Measurements from ENCODE around the gene SIRPD. TPM values are rescaled to one million over a fixed set of nuclear protein-coding genes. Genes with fewer than 3 reads are reported as not detected.

SIRPD gene
- total RNA-seq, 1 experiment from 2014 or later: not detected

- H3K27me3 ChIP-seq: no peaks in the 10 kb centered on the region
- no peak for DNase-seq
- H3K4me3 ChIP-seq: no peak overlapping the region
- H3K36me3 ChIP-seq: no peaks in the 10 kb centered on the region
- no peaks in the 10 kb centered on the region for H3K9me3 ChIP-seq
Observed at GRCh38 chr20:1562622-1563021, 5.1 kb upstream of the SIRPD start.

GRCh38 chr20:1561350-1561749 is 3.8 kb upstream of the SIRPD start:
- H3K36me3 ChIP-seq: no peaks in the 10 kb centered on the region
- no peak for DNase-seq
- H3K9me3 ChIP-seq: no peaks in the 10 kb centered on the region
- H3K4me3 ChIP-seq: no peak overlapping the region
- no peaks in the 10 kb centered on the region for H3K27me3 ChIP-seq

- Histone ChIP-seq H3K36me3 (no peaks in the 10 kb centered on the region), H3K27me3 (no peaks in the 10 kb centered on the region), H3K4me3 (no peak overlapping the region), H3K9me3 (no peaks in the 10 kb centered on the region)
- DNase-seq: no peak
Observed at GRCh38 chr20:1555952-1556351, 1.6 kb downstream of the SIRPD start.

GRCh38 chr20:1539816-1540419 is 17.6 kb downstream of the SIRPD start:
- no peak for DNase-seq
- Histone ChIP-seq H3K4me3 (no peak overlapping the region), H3K27me3 (no peaks in the 10 kb centered on the region), H3K9me3 (no peaks in the 10 kb centered on the region), H3K36me3 (no peaks in the 10 kb centered on the region)

- H3K4me3 ChIP-seq: no peak overlapping the region
- no peaks in the 10 kb centered on the region for H3K9me3 ChIP-seq
- no peak for DNase-seq
- H3K36me3 ChIP-seq: no peaks in the 10 kb centered on the region
- H3K27me3 ChIP-seq: no peaks in the 10 kb centered on the region
Observed at GRCh38 chr20:1538655-1539054, 18.9 kb downstream of the SIRPD start.

GRCh38 chr20:1537731-1538058 is 19.8 kb downstream of the SIRPD start:
- Histone ChIP-seq H3K9me3 (no peaks in the 10 kb centered on the region), H3K27me3 (no peaks in the 10 kb centered on the region), H3K4me3 (no peak overlapping the region), H3K36me3 (no peaks in the 10 kb centered on the region)
- DNase-seq: no peak

GRCh38 chr20:1536893-1537730 is 20.4 kb downstream of the SIRPD start:
- Histone ChIP-seq H3K36me3 (no peaks in the 10 kb centered on the region), H3K4me3 (no peak overlapping the region), H3K9me3 (no peaks in the 10 kb centered on the region), H3K27me3 (no peaks in the 10 kb centered on the region)
- no peak for DNase-seq

GRCh38 chr20:1535420-1536175 is 21.9 kb downstream of the SIRPD start:
- no peak for DNase-seq
- Histone ChIP-seq H3K36me3 (no peaks in the 10 kb centered on the region), H3K9me3 (no peaks in the 10 kb centered on the region), H3K4me3 (no peak overlapping the region), H3K27me3 (no peaks in the 10 kb centered on the region)

- Histone ChIP-seq H3K36me3 (no peaks in the 10 kb centered on the region), H3K27me3 (no peaks in the 10 kb centered on the region), H3K9me3 (no peaks in the 10 kb centered on the region), H3K4me3 (no peak overlapping the region)
- no peak for DNase-seq
Observed at GRCh38 chr20:1534526-1534925, 23.0 kb downstream of the SIRPD start.

GRCh38 chr20:1533059-1533458 is 24.4 kb downstream of the SIRPD start:
- Histone ChIP-seq H3K9me3 (no peaks in the 10 kb centered on the region), H3K27me3 (no peaks in the 10 kb centered on the region), H3K4me3 (no peak overlapping the region), H3K36me3 (no peaks in the 10 kb centered on the region)
- no peak for DNase-seq

GRCh38 chr20:1528811-1529210 is 28.7 kb downstream of the SIRPD start:
- DNase-seq: no peak

GRCh38 chr20:1527923-1528322 is 29.6 kb downstream of the SIRPD start:
- H3K27me3 ChIP-seq: no peaks in the 10 kb centered on the region
- no peaks in the 10 kb centered on the region; the same call in 1 of the 2 replicates for H3K9me3 ChIP-seq
- H3K36me3 ChIP-seq: no peaks in the 10 kb centered on the region
- DNase-seq: no peak
- H3K4me3 ChIP-seq: no peak overlapping the region

More at GRCh38 chr20:1528811-1529210, 28.7 kb downstream of the SIRPD start:
- no peaks in the 10 kb centered on the region; the same call in 1 of the 2 replicates for H3K9me3 ChIP-seq
- H3K36me3 ChIP-seq: no peaks in the 10 kb centered on the region
- H3K27me3 ChIP-seq: no peaks in the 10 kb centered on the region
- no peak overlapping the region for H3K4me3 ChIP-seq

- H3K4me3 ChIP-seq: no peak overlapping the region
- no peaks in the 10 kb centered on the region for H3K36me3 ChIP-seq
- no peaks in the 10 kb centered on the region for H3K27me3 ChIP-seq
- H3K9me3 ChIP-seq: no peaks in the 10 kb centered on the region; the same call in 1 of the 2 replicates
- DNase-seq: no peak
Observed at GRCh38 chr20:1526896-1527295, 30.6 kb downstream of the SIRPD start.

- H3K9me3 ChIP-seq: no peaks in the 10 kb centered on the region; the same call in 1 of the 2 replicates
- no peak overlapping the region for H3K4me3 ChIP-seq
- no peaks in the 10 kb centered on the region for H3K36me3 ChIP-seq
- DNase-seq: no peak
- no peaks in the 10 kb centered on the region for H3K27me3 ChIP-seq
Observed at GRCh38 chr20:1526310-1526709, 31.2 kb downstream of the SIRPD start.

- no peak for DNase-seq
- Histone ChIP-seq H3K27me3 (no peaks in the 10 kb centered on the region), H3K36me3 (no peaks in the 10 kb centered on the region), H3K9me3 (no peaks in the 10 kb centered on the region; the same call in 1 of the 2 replicates), H3K4me3 (no peak overlapping the region)
Observed at GRCh38 chr20:1524004-1524403, 33.5 kb downstream of the SIRPD start.

GRCh38 chr20:1517010-1517409 is 40.5 kb downstream of the SIRPD start:
- Histone ChIP-seq H3K27me3 (no peaks in the 10 kb centered on the region), H3K4me3 (no peak overlapping the region)

GRCh38 chr20:1513801-1514200 is 43.7 kb downstream of the SIRPD start:
- Histone ChIP-seq H3K4me3 (no peak overlapping the region), H3K36me3 (no peaks in the 10 kb centered on the region), H3K9me3 (no peaks in the 10 kb centered on the region), H3K27me3 (no peaks in the 10 kb centered on the region)
- no peak for DNase-seq

More at GRCh38 chr20:1517010-1517409, 40.5 kb downstream of the SIRPD start:
- no peaks in the 10 kb centered on the region for H3K36me3 ChIP-seq
- DNase-seq: no peak
- H3K9me3 ChIP-seq: no peaks in the 10 kb centered on the region
